B cell (primary cell): ENCODE results near the gene PDCD4. TPM values are rescaled to one million over a fixed set of nuclear protein-coding genes. Genes with fewer than 3 reads are reported as not detected.

Experiments
- ATAC-seq: fragments of 200-7000 bp; cut with Tn5 transposase; one replicate; pipeline ENCODE4 v1.10.0; 2021; ENCODE audit warnings: low read depth, mild to moderate bottlenecking, moderate number of reproducible peaks, moderate library complexity
- CTCF ChIA-PET: fragments of 350-600 bp; sonication (Branson Sonifier 250); formaldehyde crosslinking; loops from one replicate; lab custom pipeline; 2021; ENCODE audit warnings: antibody characterized with exemption, inconsistent platforms; lab: Charles Lee
- POLR2A ChIA-PET: fragments of 350-600 bp; sonication (Branson Sonifier 250); formaldehyde crosslinking; loops from one replicate; lab custom pipeline; 2021; ENCODE audit warnings: antibody characterized with exemption; lab: Charles Lee
- DNase-seq: peaks from one replicate; pipeline ENCODE4 v3.0.0; 2013
- H2AFZ ChIP-seq: 2 replicates; pipeline ENCODE4 v1.6.1; 2012; ENCODE audit warnings: mild to moderate bottlenecking, low read depth, low read length; ENCODE audit not compliant: insufficient read depth, poor library complexity, severe bottlenecking
- H3K27ac ChIP-seq, 2 donors: 1 replicate in 1 of 2; 2 replicates in 1 of 2; pipeline ENCODE4 v1.5.1; 2012 to 2013; ENCODE audit warnings: low read length in 2 of 2, mild to moderate bottlenecking in 2 of 2, moderate library complexity in 1 of 2
- H3K27me3 ChIP-seq, 4 experiments: fragments of 200-600 bp in 1 of 4; sonication (generic) in 1 of 4; replicated peaks in 1 of 4; 1 replicate in 2 of 4; 2 replicates in 2 of 4; pipeline versions ENCODE4 v1.6.1 to v1.7.0; 2013 to 2016; ENCODE audit warnings: low read length in 3 of 4, mild to moderate bottlenecking in 2 of 4, mixed read lengths in 1 of 4, moderate library complexity in 1 of 4; ENCODE audit not compliant: insufficient read depth in 4 of 4, control insufficient read depth in 3 of 4; ENCODE audit errors: control extremely low read depth in 1 of 4
- H3K36me3 ChIP-seq, 2 experiments: replicated peaks in 1 of 2; 1 replicate in 1 of 2; 2 replicates in 1 of 2; pipeline versions ENCODE4 v1.6.1 to v1.7.1; 2013; ENCODE audit warnings: low read length in 1 of 2; ENCODE audit not compliant: insufficient read depth in 2 of 2, control insufficient read depth in 1 of 2; ENCODE audit errors: control extremely low read depth in 1 of 2, extremely low read depth in 1 of 2
- H3K4me1 ChIP-seq, 2 donors: fragments of 200-600 bp in 1 of 2; sonication (generic) in 1 of 2; 1 replicate in 1 of 2; 2 replicates in 1 of 2; pipeline versions ENCODE4 v1.5.1 to v1.6.1; 2013 to 2017; ENCODE audit warnings: low read length in 2 of 2; ENCODE audit not compliant: control insufficient read depth in 2 of 2, insufficient read depth in 2 of 2
- H3K4me2 ChIP-seq: replicated peaks from 2 replicates; pipeline ENCODE3; 2012; ENCODE audit warnings: mild to moderate bottlenecking, low read depth, low read length; ENCODE audit not compliant: poor library complexity, severe bottlenecking
- H3K4me3 ChIP-seq, 5 experiments: fragments of 200-600 bp in 1 of 5; sonication (generic) in 1 of 5; 1 replicate in 3 of 5; 2 replicates in 2 of 5; pipeline versions ENCODE4 v1.5.1 to v1.7.0; 2011 to 2016; ENCODE audit warnings: low read length in 4 of 5, mild to moderate bottlenecking in 4 of 5, low read depth in 2 of 5, control low read depth in 1 of 5, moderate library complexity in 1 of 5; ENCODE audit not compliant: insufficient read depth in 1 of 5; ENCODE audit errors: control extremely low read depth in 1 of 5, extremely low read depth in 1 of 5
- H3K79me2 ChIP-seq: fragments of 200-600 bp; sonication (generic); one replicate; pipeline ENCODE4 v1.6.0; 2016; ENCODE audit warnings: low read length; ENCODE audit not compliant: control insufficient read depth, insufficient read depth
- H3K9ac ChIP-seq: fragments of 200-600 bp; sonication (generic); 2 replicates; pipeline ENCODE4 v1.6.1; 2017; ENCODE audit warnings: mild to moderate bottlenecking, low read length, moderate library complexity
- H3K9me3 ChIP-seq, 3 donors: one replicate each; pipeline versions ENCODE4 v1.6.1 to v1.7.1; 2013; ENCODE audit warnings: low read length in 2 of 3; ENCODE audit not compliant: control insufficient read depth in 2 of 3, insufficient read depth in 1 of 3; ENCODE audit errors: control extremely low read depth in 1 of 3
- H4K20me1 ChIP-seq: 2 replicates; pipeline ENCODE4 v1.6.0; 2012; ENCODE audit warnings: mild to moderate bottlenecking, low read length; ENCODE audit not compliant: insufficient read depth, control insufficient read depth, poor library complexity, severe bottlenecking
- H3K27ac Mint-ChIP-seq: one replicate; pipeline ENCODE4 v1.8.0; 2021; ENCODE audit warnings: mixed read lengths
- H3K27me3 Mint-ChIP-seq: one replicate; pipeline ENCODE4 v1.8.0; 2021; ENCODE audit warnings: mixed read lengths
- H3K4me1 Mint-ChIP-seq: one replicate; pipeline ENCODE4 v1.8.0; 2021; ENCODE audit warnings: mixed read lengths
- H3K4me3 Mint-ChIP-seq: one replicate; pipeline ENCODE4 v1.8.0; 2021; ENCODE audit warnings: mixed read lengths
- H3K9me3 Mint-ChIP-seq: one replicate; pipeline ENCODE4 v1.8.0; 2022; ENCODE audit warnings: mixed read lengths; ENCODE audit not compliant: insufficient read depth
- EZH2 ChIP-seq: IDR thresholded peaks from 2 replicates; pipeline ENCODE4 v1.6.1; 2012; ENCODE audit warnings: borderline replicate concordance, low read depth, mild to moderate bottlenecking, moderate library complexity, low read length; ENCODE audit not compliant: insufficient read depth, poor library complexity, severe bottlenecking
- WGBS: methylation state at CpG from one replicate; pipeline ENCODE4 v1.1.5; 2013; ENCODE audit warnings: missing lambda C conversion rate; ENCODE audit not compliant: insufficient coverage; 5-methylcytosine and 5-hydroxymethylcytosine counted together
- intact Hi-C: fragments of 100-400 bp; cut with micrococcal nuclease; formaldehyde crosslinking; loops from one replicate; pipeline ENCODE4 v1.10.0; 2022
- polyA plus RNA-seq: library from polyadenylated mRNA; depleted of rRNA; stranded (reverse); fragments of >200 nt; gene quantifications from 2 replicates; pipeline ENCODE4 v1.2.3, GENCODE V29; 2012
- total RNA-seq, 2 donors: library from RNA; stranded (reverse); fragments of 120-200 nt in 1 of 2; gene quantifications; 1 replicate in 1 of 2; 2 replicates in 1 of 2; pipeline versions ENCODE4 v1.2.3 to v1.2.4, GENCODE V29; 2013 to 2022
- TF ChIP-seq, protein P1 (sequence below): fragments of 200-600 bp; IDR thresholded peaks from one replicate; pipeline ENCODE4 v1.8.0; 2022; ENCODE audit warnings: antibody characterized with exemption, mild to moderate bottlenecking

Gene PDCD4
- total and polyA plus RNA-seq, 2 donors (not counting 1 experiment from before 2014, with no cell fraction given), result 33.9 to 169 TPM

DNA sequence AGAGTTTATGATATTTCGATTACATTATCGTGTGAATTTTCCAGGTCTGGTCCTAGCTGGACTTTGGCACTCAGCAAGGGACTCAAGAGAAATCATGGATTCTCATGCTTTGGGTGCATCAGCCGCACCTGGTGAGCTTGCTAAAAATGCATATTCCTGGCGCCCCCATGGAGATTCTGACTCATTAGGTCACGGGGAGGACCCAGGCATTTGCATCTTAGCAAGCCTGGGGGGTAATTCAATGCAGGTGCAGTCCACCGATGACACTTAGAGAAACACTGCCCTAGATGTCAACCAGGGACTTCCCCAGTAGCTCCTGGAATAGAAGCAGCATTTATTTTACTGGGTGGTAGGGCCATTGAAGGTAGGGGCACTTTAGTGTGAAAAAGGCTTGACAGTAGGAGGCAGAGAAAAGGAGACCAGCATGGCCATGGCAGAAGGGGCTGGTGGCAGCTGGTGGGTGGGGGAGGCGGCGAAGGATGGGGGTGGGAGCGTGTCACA, 29.9 kb upstream of the PDCD4 start:
- ATAC-seq, result peak; percentile 77
- Mint-ChIP-seq H3K9me3 (no peaks in the 10 kb centered on the region), H3K27me3 (no peaks in the 10 kb centered on the region), H3K4me1 (peaks cover 64% of the 10 kb centered on the region), H3K27ac (peak overlapping the region; percentile 89), H3K4me3 (peak overlapping the region; percentile 69)
- Histone ChIP-seq H3K9me3 (no peaks in the 10 kb centered on the region), H3K9ac (peak overlapping the region; percentile 57), H3K36me3 (no peaks in the 10 kb centered on the region), H3K4me3 (peak overlapping the region in 3 of 5 experiments; percentile 1 to 50 (median 25)), H3K4me2 (peak overlapping the region; percentile 78), H3K27me3 (no peaks in the 10 kb centered on the region), H3K79me2 (peaks cover 11% of the 10 kb centered on the region), H2AFZ (no peak overlapping the region), H3K27ac (peak overlapping the region; percentile 94 to 99), H3K4me1 (peaks cover 60 to 67% of the 10 kb centered on the region in 2 donors), H4K20me1 (no peaks in the 10 kb centered on the region)
- ChIA-PET CTCF (interaction anchor here (0.6 to 4.2 kb wide), 18 partner anchors 8 to 164 kb away, joined by 3 to 45 read pairs (median 3); partner anchors contain the start of genes BBIP1, PDCD4 and SHOC2), POLR2A (interaction anchor here (0.7 to 3.5 kb wide), 14 partner anchors 16 to 834 kb away, joined by 3 to 80 read pairs (median 8); partner anchors contain the start of genes ADD3, BBIP1, PDCD4 and SHOC2)
- TF ChIP-seq, protein P1, sequence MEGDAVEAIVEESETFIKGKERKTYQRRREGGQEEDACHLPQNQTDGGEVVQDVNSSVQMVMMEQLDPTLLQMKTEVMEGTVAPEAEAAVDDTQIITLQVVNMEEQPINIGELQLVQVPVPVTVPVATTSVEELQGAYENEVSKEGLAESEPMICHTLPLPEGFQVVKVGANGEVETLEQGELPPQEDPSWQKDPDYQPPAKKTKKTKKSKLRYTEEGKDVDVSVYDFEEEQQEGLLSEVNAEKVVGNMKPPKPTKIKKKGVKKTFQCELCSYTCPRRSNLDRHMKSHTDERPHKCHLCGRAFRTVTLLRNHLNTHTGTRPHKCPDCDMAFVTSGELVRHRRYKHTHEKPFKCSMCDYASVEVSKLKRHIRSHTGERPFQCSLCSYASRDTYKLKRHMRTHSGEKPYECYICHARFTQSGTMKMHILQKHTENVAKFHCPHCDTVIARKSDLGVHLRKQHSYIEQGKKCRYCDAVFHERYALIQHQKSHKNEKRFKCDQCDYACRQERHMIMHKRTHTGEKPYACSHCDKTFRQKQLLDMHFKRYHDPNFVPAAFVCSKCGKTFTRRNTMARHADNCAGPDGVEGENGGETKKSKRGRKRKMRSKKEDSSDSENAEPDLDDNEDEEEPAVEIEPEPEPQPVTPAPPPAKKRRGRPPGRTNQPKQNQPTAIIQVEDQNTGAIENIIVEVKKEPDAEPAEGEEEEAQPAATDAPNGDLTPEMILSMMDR, result no peak
- TF ChIP-seq EZH2, result no peak
- intact Hi-C loops, result loop anchor here (1.0 to 2.0 kb wide), 4 partner anchors 18 to 39 kb away; partner anchors contain the start of gene PDCD4
- peak; percentile 88 for DNase-seq
- WGBS, result 23% methylated on average over 9 of the region's 9 CpGs
